Suprapubic skin (tissue), 4 donors: ENCODE measurements around the gene GEN1. TPM values are rescaled to one million over a fixed set of nuclear protein-coding genes. Genes with fewer than 3 reads are reported as not detected.

ENCODE experiments used
- DNase-seq, 2 donors: peaks; one replicate each; pipeline ENCODE4 v3.0.0-alpha.2; 2019; ENCODE audit warnings: low spot score in 2 of 2
- H3K27ac ChIP-seq: fragments of 200-600 bp; sonication (generic); one replicate; pipeline ENCODE4 v1.5.1; 2019
- H3K27me3 ChIP-seq: fragments of 200-600 bp; sonication (generic); one replicate; pipeline ENCODE4 v1.5.1; 2019
- H3K36me3 ChIP-seq: fragments of 200-600 bp; sonication (generic); one replicate; pipeline ENCODE4 v1.5.1; 2019
- H3K4me1 ChIP-seq: fragments of 200-600 bp; sonication (generic); one replicate; pipeline ENCODE4 v1.5.1; 2019
- H3K4me3 ChIP-seq: fragments of 200-600 bp; sonication (generic); one replicate; pipeline ENCODE4 v1.5.1; 2019; ENCODE audit warnings: mild to moderate bottlenecking
- H3K9me3 ChIP-seq: fragments of 200-600 bp; sonication (generic); one replicate; pipeline ENCODE4 v1.5.1; 2019
- EP300 ChIP-seq: sonication (generic); formaldehyde crosslinking; IDR thresholded peaks from one replicate; pipeline ENCODE4 v1.6.1; 2017; ENCODE audit warnings: antibody characterized with exemption
- POLR2A ChIP-seq, 2 donors: fragments of 450-650 bp; IDR thresholded peaks; one replicate each; pipeline ENCODE4 v1.6.1; 2017; ENCODE audit warnings: antibody characterized with exemption in 2 of 2, mild to moderate bottlenecking in 2 of 2, moderate library complexity in 2 of 2
- POLR2AphosphoS5 ChIP-seq, 3 donors: sonication (generic); formaldehyde crosslinking; IDR thresholded peaks; one replicate each; pipeline ENCODE4 v1.6.1; 2017; ENCODE audit warnings: antibody characterized with exemption in 3 of 3
- WGBS: methylation state at CpG from one replicate; pipeline ENCODE4 v1.1.5; 2018; 5-methylcytosine and 5-hydroxymethylcytosine counted together
- total RNA-seq, 4 donors: library from RNA; depleted of rRNA; stranded (reverse); fragments of >200 nt; gene quantifications; one replicate each; pipeline ENCODE4 v1.1.0, GENCODE V29; 2016
- TF ChIP-seq, protein P1 (sequence below), 2 donors: fragments of 200-600 bp in 1 of 2; fragments of 450-650 bp in 1 of 2; sonication (generic) in 1 of 2; IDR thresholded peaks; one replicate each; pipeline ENCODE4 v1.5.1; 2016 to 2019; ENCODE audit warnings: antibody characterized with exemption in 2 of 2, mild to moderate bottlenecking in 1 of 2, moderate library complexity in 1 of 2

The GEN1 gene
- total RNA-seq, result 10 to 100 TPM in 3 of 4 donors, 1 to 10 TPM in 1; 8.9 to 15.2 (median 11.6) TPM

- Histone ChIP-seq H3K9me3 (no peaks in the 10 kb centered on the region), H3K4me1 (peaks cover 32% of the 10 kb centered on the region), H3K27ac (peak within 1 kb of the TSS; percentile 96), H3K36me3 (no peaks in the 10 kb centered on the region), H3K4me3 (peak within 1 kb of the TSS; percentile 87), H3K27me3 (no peaks in the 10 kb centered on the region)
- WGBS, result 1% methylated on average over 57 of the region's 76 CpGs
- peak; percentile 91 to 93 for DNase-seq
- TF ChIP-seq POLR2AphosphoS5 (IDR thresholded peaks at IDR 0.05), result peak in 1 of 3 donors; percentile 25
- TF ChIP-seq, protein P1, sequence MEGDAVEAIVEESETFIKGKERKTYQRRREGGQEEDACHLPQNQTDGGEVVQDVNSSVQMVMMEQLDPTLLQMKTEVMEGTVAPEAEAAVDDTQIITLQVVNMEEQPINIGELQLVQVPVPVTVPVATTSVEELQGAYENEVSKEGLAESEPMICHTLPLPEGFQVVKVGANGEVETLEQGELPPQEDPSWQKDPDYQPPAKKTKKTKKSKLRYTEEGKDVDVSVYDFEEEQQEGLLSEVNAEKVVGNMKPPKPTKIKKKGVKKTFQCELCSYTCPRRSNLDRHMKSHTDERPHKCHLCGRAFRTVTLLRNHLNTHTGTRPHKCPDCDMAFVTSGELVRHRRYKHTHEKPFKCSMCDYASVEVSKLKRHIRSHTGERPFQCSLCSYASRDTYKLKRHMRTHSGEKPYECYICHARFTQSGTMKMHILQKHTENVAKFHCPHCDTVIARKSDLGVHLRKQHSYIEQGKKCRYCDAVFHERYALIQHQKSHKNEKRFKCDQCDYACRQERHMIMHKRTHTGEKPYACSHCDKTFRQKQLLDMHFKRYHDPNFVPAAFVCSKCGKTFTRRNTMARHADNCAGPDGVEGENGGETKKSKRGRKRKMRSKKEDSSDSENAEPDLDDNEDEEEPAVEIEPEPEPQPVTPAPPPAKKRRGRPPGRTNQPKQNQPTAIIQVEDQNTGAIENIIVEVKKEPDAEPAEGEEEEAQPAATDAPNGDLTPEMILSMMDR (IDR thresholded peaks at IDR 0.05), result no peak
- no peak for TF ChIP-seq EP300
Observed at GRCh38 chr2:17753803-17754663, at the start of gene GEN1, which contains the start of gene SMC6. TSS of gene GEN1 (plus strand) at chr2:17754138. CDS start at chr2:17759944, 5,806 bp downstream. TSS of gene SMC6 (minus strand) at chr2:17753810. CDS start at chr2:17745946, 7,864 bp downstream.

DNA sequence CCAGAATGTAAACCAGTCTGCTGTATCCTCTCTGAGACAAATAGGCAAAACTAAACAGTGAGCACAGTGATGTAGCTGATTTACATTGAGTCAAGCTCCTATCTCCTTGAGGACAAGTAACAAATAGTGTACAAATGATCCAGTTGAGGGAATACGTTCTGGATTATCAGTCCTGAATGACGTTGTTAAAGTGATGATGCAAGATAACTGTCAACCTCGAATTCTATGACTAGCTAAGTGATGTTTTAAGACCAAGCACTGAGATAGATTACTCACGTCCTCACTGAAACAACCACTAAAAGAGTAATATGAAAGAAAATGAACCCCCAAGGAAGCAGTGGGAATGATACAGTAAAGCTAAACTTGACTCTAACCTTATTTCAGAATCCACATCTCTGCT, 47.1 kb upstream of the GEN1 start:
- no peaks in the 10 kb centered on the region for H3K4me1 ChIP-seq
- peaks cover 60% of the 10 kb centered on the region for H3K36me3 ChIP-seq
- WGBS, result 89% methylated on average over 4 of the region's 4 CpGs
- no peak overlapping the region for H3K27ac ChIP-seq
- no peak overlapping the region for H3K4me3 ChIP-seq
- no peaks in the 10 kb centered on the region for H3K9me3 ChIP-seq
- no peak for TF ChIP-seq POLR2A (IDR thresholded peaks at IDR 0.05)
- TF ChIP-seq POLR2AphosphoS5 (IDR thresholded peaks at IDR 0.05), result no peak
- no peak for TF ChIP-seq EP300
- TF ChIP-seq, protein P1 (IDR thresholded peaks at IDR 0.05), result no peak
- no peaks in the 10 kb centered on the region for H3K27me3 ChIP-seq
- no peak for DNase-seq

DNA sequence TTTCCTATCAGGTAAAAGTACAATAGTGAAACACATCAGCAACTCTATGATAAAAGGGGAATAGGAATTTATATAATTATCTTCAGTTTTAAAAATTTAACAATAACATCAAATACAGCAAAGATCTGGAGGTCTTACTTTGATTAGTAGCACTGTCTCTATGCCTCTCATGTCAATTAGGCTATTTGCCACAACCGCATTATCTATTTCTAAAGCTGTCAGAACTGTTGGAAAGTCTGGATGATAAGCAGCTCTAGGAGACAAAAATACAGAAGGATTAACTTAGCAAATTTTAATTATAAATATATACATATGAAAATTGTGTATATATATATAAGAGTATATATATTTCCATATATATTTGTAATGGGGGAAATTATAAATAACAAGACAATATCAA, 45.4 kb upstream of the GEN1 start:
- Histone ChIP-seq H3K4me3 (no peak overlapping the region), H3K36me3 (peaks cover 59% of the 10 kb centered on the region), H3K4me1 (no peaks in the 10 kb centered on the region), H3K27me3 (no peaks in the 10 kb centered on the region), H3K9me3 (no peaks in the 10 kb centered on the region), H3K27ac (no peak overlapping the region)
- 94% methylated on average over 1 of the region's 1 CpG for WGBS
- DNase-seq, result no peak
- TF ChIP-seq EP300 (no peak), POLR2A (IDR thresholded peaks at IDR 0.05) (no peak), POLR2AphosphoS5 (IDR thresholded peaks at IDR 0.05) (no peak)
- TF ChIP-seq, protein P1 (IDR thresholded peaks at IDR 0.05), result no peak

- Histone ChIP-seq H3K4me1 (no peaks in the 10 kb centered on the region), H3K27ac (no peak overlapping the region), H3K27me3 (no peaks in the 10 kb centered on the region), H3K4me3 (no peak overlapping the region), H3K9me3 (no peaks in the 10 kb centered on the region), H3K36me3 (peaks cover 66% of the 10 kb centered on the region)
- 85% methylated on average over 2 of the region's 2 CpGs for WGBS
- TF ChIP-seq POLR2A (IDR thresholded peaks at IDR 0.05) (no peak), EP300 (no peak), POLR2AphosphoS5 (IDR thresholded peaks at IDR 0.05) (no peak)
- TF ChIP-seq, protein P1 (IDR thresholded peaks at IDR 0.05), result no peak
- DNase-seq, result no peak
Observed at GRCh38 chr2:17709897-17710296, 44.0 kb upstream of the GEN1 start.

GRCh38 chr2:17710547-17711248, 43.2 kb upstream of the GEN1 start:
- Histone ChIP-seq H3K36me3 (peaks cover 61% of the 10 kb centered on the region), H3K4me1 (no peaks in the 10 kb centered on the region), H3K27me3 (no peaks in the 10 kb centered on the region), H3K27ac (no peak overlapping the region), H3K4me3 (no peak overlapping the region), H3K9me3 (no peaks in the 10 kb centered on the region)
- TF ChIP-seq POLR2AphosphoS5 (IDR thresholded peaks at IDR 0.05) (no peak), POLR2A (IDR thresholded peaks at IDR 0.05) (no peak), EP300 (no peak)
- TF ChIP-seq, protein P1 (IDR thresholded peaks at IDR 0.05), result no peak
- WGBS, result 92% methylated on average over 9 of the region's 9 CpGs
- DNase-seq, result no peak
